Stomach smooth muscle (tissue), 2 donors: ENCODE data around the gene PYY.
"Not testable (repeated sequence)": the region's sequence is repeated elsewhere in the genome, so short reads cannot be mapped to it uniquely, and the experiment has no call there.

ENCODE experiments used
- H3K27ac ChIP-seq: one replicate; pipeline ENCODE4 v1.7.0; 2013; ENCODE audit warnings: mild to moderate bottlenecking, low read length, inconsistent platforms
- H3K27me3 ChIP-seq, 2 donors: one replicate each; pipeline ENCODE4 v1.7.0; 2013; ENCODE audit warnings: low read length in 2 of 2; ENCODE audit not compliant: insufficient read depth in 2 of 2, control insufficient read depth in 1 of 2
- H3K36me3 ChIP-seq, 2 donors: one replicate each; pipeline ENCODE4 v1.7.0; 2013; ENCODE audit warnings: low read length in 2 of 2; ENCODE audit not compliant: control insufficient read depth in 2 of 2, insufficient read depth in 2 of 2
- H3K4me1 ChIP-seq: one replicate; pipeline ENCODE4 v1.7.0; 2013; ENCODE audit warnings: low read length; ENCODE audit not compliant: control insufficient read depth, insufficient read depth
- H3K4me3 ChIP-seq, 2 donors: one replicate each; pipeline ENCODE4 v1.7.0; 2013; ENCODE audit warnings: low read length in 2 of 2
- H3K9ac ChIP-seq, 2 donors: one replicate each; pipeline ENCODE4 v1.7.0; 2013; ENCODE audit warnings: low read length in 2 of 2, mild to moderate bottlenecking in 1 of 2
- H3K9me3 ChIP-seq, 2 donors: one replicate each; pipeline ENCODE4 v1.7.0; 2013; ENCODE audit warnings: low read length in 2 of 2; ENCODE audit not compliant: control insufficient read depth in 2 of 2
- donor health status: healthy.
- donor health status: Pancreatic carcinoma.

The PYY gene

GRCh38 chr17:43978078-43978477 is 24.3 kb upstream of the PYY start:
- H3K9ac ChIP-seq = no peak overlapping the region
- H3K4me3 ChIP-seq = no peak overlapping the region
- H3K27me3 ChIP-seq = peaks cover 16 to 25% of the 10 kb centered on the region in 2 donors
- no peak overlapping the region for H3K27ac ChIP-seq
- no peaks in the 10 kb centered on the region for H3K36me3 ChIP-seq
- H3K4me1 ChIP-seq = no peaks in the 10 kb centered on the region
- H3K9me3 ChIP-seq = no peaks in the 10 kb centered on the region

- Histone ChIP-seq H3K9ac (no peak overlapping the region), H3K36me3 (no peaks in the 10 kb centered on the region), H3K9me3 (no peaks in the 10 kb centered on the region), H3K4me1 (no peaks in the 10 kb centered on the region), H3K27ac (no peak overlapping the region), H3K27me3 (peaks cover 9 to 16% of the 10 kb centered on the region in 2 donors), H3K4me3 (no peak overlapping the region)
These were observed 23.5 kb upstream of the PYY start for GRCh38 chr17:43976963-43977837.

GRCh38 chr17:43975898-43976297 is 22.2 kb upstream of the PYY start:
- Histone ChIP-seq H3K36me3 (no peaks in the 10 kb centered on the region), H3K9me3 (no peaks in the 10 kb centered on the region), H3K27me3 (peaks cover 4 to 12% of the 10 kb centered on the region in 2 donors), H3K4me3 (no peak overlapping the region), H3K4me1 (no peaks in the 10 kb centered on the region), H3K9ac (no peak overlapping the region), H3K27ac (no peak overlapping the region)

- H3K27me3 ChIP-seq = peaks cover 4 to 12% of the 10 kb centered on the region in 2 donors
- H3K36me3 ChIP-seq = no peaks in the 10 kb centered on the region
- no peak overlapping the region for H3K27ac ChIP-seq
- H3K9me3 ChIP-seq = no peaks in the 10 kb centered on the region
- H3K4me1 ChIP-seq = no peaks in the 10 kb centered on the region
- no peak overlapping the region for H3K4me3 ChIP-seq
- no peak overlapping the region for H3K9ac ChIP-seq
These were observed 20.9 kb upstream of the PYY start for GRCh38 chr17:43974382-43975266.

GRCh38 chr17:43972444-43973212 is 18.9 kb upstream of the PYY start:
- H3K4me3 ChIP-seq, H3K9ac ChIP-seq, H3K27ac ChIP-seq, H3K9me3 ChIP-seq, H3K4me1 ChIP-seq, H3K36me3 ChIP-seq: not testable (repeated sequence)
- peaks cover 4 to 14% of the 10 kb centered on the region in 2 donors for H3K27me3 ChIP-seq

GRCh38 chr17:43971436-43971835 is 17.7 kb upstream of the PYY start:
- H3K36me3 ChIP-seq, H3K27ac ChIP-seq, H3K9ac ChIP-seq, H3K9me3 ChIP-seq, H3K27me3 ChIP-seq, H3K4me1 ChIP-seq, H3K4me3 ChIP-seq: not testable (repeated sequence)

GRCh38 chr17:43970366-43970765 is 16.6 kb upstream of the PYY start:
- H3K4me3 ChIP-seq = no peak overlapping the region
- H3K36me3 ChIP-seq = no peaks in the 10 kb centered on the region
- H3K27ac ChIP-seq = no peak overlapping the region
- peaks cover 6 to 10% of the 10 kb centered on the region in 2 donors for H3K27me3 ChIP-seq
- H3K4me1 ChIP-seq = no peaks in the 10 kb centered on the region
- H3K9ac ChIP-seq = no peak overlapping the region
- no peaks in the 10 kb centered on the region for H3K9me3 ChIP-seq

GRCh38 chr17:43967251-43967875 is 13.6 kb upstream of the PYY start:
- H3K36me3 ChIP-seq = no peaks in the 10 kb centered on the region
- peaks cover 3% of the 10 kb centered on the region in 2 donors for H3K27me3 ChIP-seq
- no peaks in the 10 kb centered on the region for H3K9me3 ChIP-seq
- H3K4me3 ChIP-seq = peak overlapping the region in 1 of 2 donors; percentile 40
- H3K27ac ChIP-seq = no peak overlapping the region
- H3K9ac ChIP-seq = no peak overlapping the region
- H3K4me1 ChIP-seq = no peaks in the 10 kb centered on the region

- Histone ChIP-seq H3K9me3 (no peaks in the 10 kb centered on the region), H3K27ac (no peak overlapping the region), H3K27me3 (peaks cover 3 to 5% of the 10 kb centered on the region in 2 donors), H3K4me3 (no peak overlapping the region), H3K9ac (no peak overlapping the region), H3K36me3 (no peaks in the 10 kb centered on the region), H3K4me1 (no peaks in the 10 kb centered on the region)
These were observed 12.5 kb upstream of the PYY start for GRCh38 chr17:43966276-43966675.

- peaks cover 4 to 5% of the 10 kb centered on the region in 2 donors for H3K27me3 ChIP-seq
- no peaks in the 10 kb centered on the region for H3K9me3 ChIP-seq
- H3K36me3 ChIP-seq = no peaks in the 10 kb centered on the region
- H3K9ac ChIP-seq = no peak overlapping the region
- H3K4me3 ChIP-seq = no peak overlapping the region
- H3K27ac ChIP-seq = no peak overlapping the region
- H3K4me1 ChIP-seq = no peaks in the 10 kb centered on the region
These were observed 8.7 kb upstream of the PYY start for GRCh38 chr17:43962479-43962878.
